Measurements from ENCODE around the gene WHRN. TPM values are rescaled to one million over a fixed set of nuclear protein-coding genes. Genes with fewer than 3 reads are reported as not detected.

WHRN gene
- total and polyA plus RNA-seq, 9 of the 15 experiments (the other 6 are each of a cell fraction or from before 2014, with no cell fraction given) = 0.31 to 14.1 (median 3.0) TPM

DNA sequence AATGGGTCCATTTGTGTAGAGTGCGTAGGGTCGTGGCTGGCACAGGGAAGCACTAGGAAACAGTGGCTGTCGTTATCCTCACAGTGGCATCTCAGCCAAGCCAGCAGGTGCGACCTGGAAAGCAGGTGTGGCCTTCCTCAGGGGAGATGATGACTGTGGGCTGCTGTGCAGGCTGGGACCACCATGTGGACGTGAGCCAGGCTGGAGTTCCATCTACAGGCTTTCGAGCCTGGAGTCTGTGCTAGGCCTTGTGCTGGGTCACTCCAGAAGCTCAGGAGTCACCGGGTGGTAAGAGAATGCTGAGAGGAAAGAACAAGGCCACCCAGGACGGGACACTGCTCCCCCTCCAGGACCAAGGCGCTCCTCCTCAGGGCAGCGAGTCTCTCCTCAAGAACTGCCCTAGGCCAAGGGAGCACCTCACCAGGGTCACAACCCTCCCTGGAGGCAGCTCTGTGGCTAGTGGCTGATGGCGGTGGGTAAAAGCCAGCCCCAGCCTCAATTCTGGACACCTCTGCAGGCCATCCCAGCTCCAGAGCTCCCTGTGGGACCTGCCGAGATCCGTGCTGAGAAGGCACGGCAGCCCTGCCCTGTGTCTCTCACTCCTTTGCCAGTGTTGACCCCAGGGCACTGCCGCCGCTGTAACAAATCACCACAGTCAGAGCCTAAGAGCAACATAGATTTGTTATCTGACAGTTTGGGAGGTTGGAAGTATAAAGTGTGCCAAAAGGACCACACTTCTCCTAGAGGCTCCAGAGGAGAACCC lies 36.0 kb downstream of the WHRN start:
- no peaks in the 10 kb centered on the region for H3K9me1 ChIP-seq (ENCODE audit: control insufficient read depth, insufficient read depth, low read length)
- intact Hi-C loops (cut with micrococcal nuclease) (no loop called here), in situ Hi-C loops (cut with MboI) (no loop called here)
- peaks cover 0 to 5% of the 10 kb centered on the region in 2 experiments; a peak in 1 of 5 replicates for H3K4me1 ChIP-seq (replicated peaks in 1 of 2; ENCODE audit: control insufficient read depth in 2 of 2, insufficient read depth in 2 of 2, low read length in 2 of 2)
- no peaks in the 10 kb centered on the region for H3K9me3 ChIP-seq (replicated peaks; ENCODE audit: control insufficient read depth, insufficient read depth, low read depth, low read length)
- no peak for TF ChIP-seq TARDBP (IDR thresholded peaks at IDR 0.05)
- no peak for TF ChIP-seq MIER1 (IDR thresholded peaks at IDR 0.05; ENCODE audit: low read depth)
- no peak for TF ChIP-seq TEAD2 (tag; IDR thresholded peaks at IDR 0.05)
- no peak for TF ChIP-seq STAT5B (CRISPR knock-in tag; IDR thresholded peaks at IDR 0.05)
- TF ChIP-seq, protein P1, sequence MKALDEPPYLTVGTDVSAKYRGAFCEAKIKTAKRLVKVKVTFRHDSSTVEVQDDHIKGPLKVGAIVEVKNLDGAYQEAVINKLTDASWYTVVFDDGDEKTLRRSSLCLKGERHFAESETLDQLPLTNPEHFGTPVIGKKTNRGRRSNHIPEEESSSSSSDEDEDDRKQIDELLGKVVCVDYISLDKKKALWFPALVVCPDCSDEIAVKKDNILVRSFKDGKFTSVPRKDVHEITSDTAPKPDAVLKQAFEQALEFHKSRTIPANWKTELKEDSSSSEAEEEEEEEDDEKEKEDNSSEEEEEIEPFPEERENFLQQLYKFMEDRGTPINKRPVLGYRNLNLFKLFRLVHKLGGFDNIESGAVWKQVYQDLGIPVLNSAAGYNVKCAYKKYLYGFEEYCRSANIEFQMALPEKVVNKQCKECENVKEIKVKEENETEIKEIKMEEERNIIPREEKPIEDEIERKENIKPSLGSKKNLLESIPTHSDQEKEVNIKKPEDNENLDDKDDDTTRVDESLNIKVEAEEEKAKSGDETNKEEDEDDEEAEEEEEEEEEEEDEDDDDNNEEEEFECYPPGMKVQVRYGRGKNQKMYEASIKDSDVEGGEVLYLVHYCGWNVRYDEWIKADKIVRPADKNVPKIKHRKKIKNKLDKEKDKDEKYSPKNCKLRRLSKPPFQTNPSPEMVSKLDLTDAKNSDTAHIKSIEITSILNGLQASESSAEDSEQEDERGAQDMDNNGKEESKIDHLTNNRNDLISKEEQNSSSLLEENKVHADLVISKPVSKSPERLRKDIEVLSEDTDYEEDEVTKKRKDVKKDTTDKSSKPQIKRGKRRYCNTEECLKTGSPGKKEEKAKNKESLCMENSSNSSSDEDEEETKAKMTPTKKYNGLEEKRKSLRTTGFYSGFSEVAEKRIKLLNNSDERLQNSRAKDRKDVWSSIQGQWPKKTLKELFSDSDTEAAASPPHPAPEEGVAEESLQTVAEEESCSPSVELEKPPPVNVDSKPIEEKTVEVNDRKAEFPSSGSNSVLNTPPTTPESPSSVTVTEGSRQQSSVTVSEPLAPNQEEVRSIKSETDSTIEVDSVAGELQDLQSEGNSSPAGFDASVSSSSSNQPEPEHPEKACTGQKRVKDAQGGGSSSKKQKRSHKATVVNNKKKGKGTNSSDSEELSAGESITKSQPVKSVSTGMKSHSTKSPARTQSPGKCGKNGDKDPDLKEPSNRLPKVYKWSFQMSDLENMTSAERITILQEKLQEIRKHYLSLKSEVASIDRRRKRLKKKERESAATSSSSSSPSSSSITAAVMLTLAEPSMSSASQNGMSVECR (CRISPR knock-in tag; IDR thresholded peaks at IDR 0.05) = no peak
- TF ChIP-seq ZNF232 (CRISPR knock-in tag; IDR thresholded peaks at IDR 0.05) = no peak
- TF ChIP-seq SIN3B (IDR thresholded peaks at IDR 0.05; ENCODE audit: low read depth) = no peak
- TF ChIP-seq ZC3H4 (CRISPR knock-in tag; IDR thresholded peaks at IDR 0.05; ENCODE audit: borderline replicate concordance) = no peak
- TF ChIP-seq RBBP5 (IDR thresholded peaks at IDR 0.05; ENCODE audit: borderline replicate concordance, insufficient read depth, low read length, poor library complexity, severe bottlenecking) = no peak
- no peak for TF ChIP-seq ZSCAN29 (IDR thresholded peaks at IDR 0.05)
- TF ChIP-seq, protein P2, sequence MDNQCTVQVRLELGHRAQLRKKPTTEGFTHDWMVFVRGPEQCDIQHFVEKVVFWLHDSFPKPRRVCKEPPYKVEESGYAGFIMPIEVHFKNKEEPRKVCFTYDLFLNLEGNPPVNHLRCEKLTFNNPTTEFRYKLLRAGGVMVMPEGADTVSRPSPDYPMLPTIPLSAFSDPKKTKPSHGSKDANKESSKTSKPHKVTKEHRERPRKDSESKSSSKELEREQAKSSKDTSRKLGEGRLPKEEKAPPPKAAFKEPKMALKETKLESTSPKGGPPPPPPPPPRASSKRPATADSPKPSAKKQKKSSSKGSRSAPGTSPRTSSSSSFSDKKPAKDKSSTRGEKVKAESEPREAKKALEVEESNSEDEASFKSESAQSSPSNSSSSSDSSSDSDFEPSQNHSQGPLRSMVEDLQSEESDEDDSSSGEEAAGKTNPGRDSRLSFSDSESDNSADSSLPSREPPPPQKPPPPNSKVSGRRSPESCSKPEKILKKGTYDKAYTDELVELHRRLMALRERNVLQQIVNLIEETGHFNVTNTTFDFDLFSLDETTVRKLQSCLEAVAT (IDR thresholded peaks at IDR 0.05) = no peak
- TF ChIP-seq EZH2 (IDR thresholded peaks at IDR 0.05; ENCODE audit: borderline replicate concordance, low read depth, low read length) = no peak
- no peak for TF ChIP-seq CHD1 (IDR thresholded peaks at IDR 0.05; ENCODE audit: low read length)
- TF ChIP-seq HNRNPL (IDR thresholded peaks at IDR 0.05; ENCODE audit: low read depth, low read length) = no peak
- TF ChIP-seq NFATC3 (IDR thresholded peaks at IDR 0.05) = no peak
- no peak for TF ChIP-seq ZNF444 (CRISPR knock-in tag; IDR thresholded peaks at IDR 0.05)
- no peak for TF ChIP-seq ZEB2 (IDR thresholded peaks at IDR 0.05)
- DNase-seq (ENCODE audit: extremely low read depth in 1 of 4, low spot score in 3 of 4) = no peak
- WGBS (ENCODE audit: insufficient coverage, low coverage, missing lambda C conversion rate) = 66% methylated on average over 16 of the region's 16 CpGs
- H3K4me2 ChIP-seq (ENCODE audit: insufficient read depth, low read length) = no peak overlapping the region
- no peak overlapping the region; a peak in 1 of 4 replicates for H3K9ac ChIP-seq (ENCODE audit: insufficient read depth in 1 of 2, low read depth in 2 of 2, low read length in 2 of 2)
- no TSS peak for BruUV-seq (replicated peaks)
- no peak overlapping the region for H3K27ac ChIP-seq (ENCODE audit: extremely low read depth, low read depth, low read length)
- ATAC-seq = no peak
- no peaks in the 10 kb centered on the region for H4K20me1 ChIP-seq (replicated peaks; ENCODE audit: control insufficient read depth, insufficient read depth, low read length)
- no peaks in the 10 kb centered on the region for H3K79me2 ChIP-seq (ENCODE audit: control insufficient read depth, insufficient read depth, low read length)
- FAIRE-seq = no peak
- no peak overlapping the region for H2AFZ ChIP-seq (ENCODE audit: low read depth, low read length)
- peaks cover 3% of the 10 kb centered on the region; the same call in 1 of the 3 replicates for H3K36me3 ChIP-seq (ENCODE audit: control insufficient read depth, insufficient read depth, low read length)
- no peaks in the 10 kb centered on the region for H3K27me3 ChIP-seq (ENCODE audit: control insufficient read depth in 2 of 2, insufficient read depth in 2 of 2, low read length in 2 of 2)
- CTCF ChIA-PET (ENCODE audit: low intra/inter-chr PET ratio) = no interaction called here
- no peak overlapping the region for H3K4me3 ChIP-seq
- POLR2A ChIA-PET = interaction anchor here (0.9 kb wide), 1 partner anchor 17 kb away, joined by 4 read pairs; no protein-coding TSS in a partner anchor

All from K562 (cell line).